ENCODE measurements around the gene DCBLD1.
A peak's percentile ranks its signal among the peaks of the same experiment; 100 is the strongest.

DCBLD1 gene

GRCh38 chr6:117558818-117559217 is 76.3 kb downstream of the DCBLD1 start:
- DNase-seq (ENCODE audit: low read depth), result no peak

DNA sequence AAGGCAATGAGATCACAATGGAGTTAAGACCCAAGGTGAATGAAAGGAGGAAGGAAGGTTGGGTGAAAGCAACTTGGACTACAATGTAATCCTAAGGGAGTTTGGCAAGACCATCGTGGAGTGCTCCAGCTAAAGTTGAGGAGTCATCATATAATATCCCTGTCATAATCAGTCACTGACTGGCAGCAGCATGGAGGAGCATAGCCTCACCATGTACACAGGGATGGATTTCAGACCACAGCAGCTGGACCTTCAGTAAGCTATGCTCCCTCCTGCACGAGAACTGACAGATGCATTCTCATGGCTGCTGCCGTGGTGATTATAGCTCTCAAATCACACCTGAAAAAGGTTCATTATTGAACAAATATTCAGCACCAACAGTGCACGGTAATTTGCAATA is 76.8 kb downstream of the DCBLD1 start:
- DNase-seq (ENCODE audit: low read depth), result no peak

- DNase-seq (ENCODE audit: low read depth), result no peak
Measured at GRCh38 chr6:117561128-117561527, 78.7 kb downstream of the DCBLD1 start.

- no peak for DNase-seq (ENCODE audit: low read depth)
Measured at GRCh38 chr6:117564681-117565080, 82.2 kb downstream of the DCBLD1 start.

- DNase-seq (ENCODE audit: low read depth), result no peak
Measured at GRCh38 chr6:117568247-117568646, 85.8 kb downstream of the DCBLD1 start.

DNA sequence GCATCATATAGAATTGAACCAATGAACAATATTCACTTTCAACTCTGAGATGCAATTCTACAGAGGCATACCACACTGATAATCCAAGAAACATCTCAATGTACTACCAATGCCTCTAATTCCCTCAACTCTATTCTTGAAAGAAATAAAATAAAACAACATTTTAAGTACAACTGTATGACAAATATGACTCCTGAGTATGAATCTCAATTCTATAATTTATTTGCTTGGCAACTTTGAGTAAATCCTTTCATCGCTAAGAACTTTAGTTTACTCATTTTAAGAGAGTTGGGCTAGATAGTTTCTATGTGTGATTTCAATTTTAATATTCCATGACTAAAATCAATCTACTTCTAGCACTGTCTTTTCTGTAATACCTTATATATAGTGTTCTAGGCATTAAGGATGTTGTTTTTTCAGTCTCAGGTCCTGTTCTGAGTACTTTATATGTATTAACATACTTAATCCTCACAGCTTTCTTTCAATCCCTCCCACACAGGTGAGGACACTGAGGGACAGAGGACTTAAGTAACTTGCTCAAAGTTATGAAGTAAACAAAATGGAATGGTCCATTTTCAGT is 86.4 kb downstream of the DCBLD1 start:
- DNase-seq (ENCODE audit: low read depth), result no peak

DNA sequence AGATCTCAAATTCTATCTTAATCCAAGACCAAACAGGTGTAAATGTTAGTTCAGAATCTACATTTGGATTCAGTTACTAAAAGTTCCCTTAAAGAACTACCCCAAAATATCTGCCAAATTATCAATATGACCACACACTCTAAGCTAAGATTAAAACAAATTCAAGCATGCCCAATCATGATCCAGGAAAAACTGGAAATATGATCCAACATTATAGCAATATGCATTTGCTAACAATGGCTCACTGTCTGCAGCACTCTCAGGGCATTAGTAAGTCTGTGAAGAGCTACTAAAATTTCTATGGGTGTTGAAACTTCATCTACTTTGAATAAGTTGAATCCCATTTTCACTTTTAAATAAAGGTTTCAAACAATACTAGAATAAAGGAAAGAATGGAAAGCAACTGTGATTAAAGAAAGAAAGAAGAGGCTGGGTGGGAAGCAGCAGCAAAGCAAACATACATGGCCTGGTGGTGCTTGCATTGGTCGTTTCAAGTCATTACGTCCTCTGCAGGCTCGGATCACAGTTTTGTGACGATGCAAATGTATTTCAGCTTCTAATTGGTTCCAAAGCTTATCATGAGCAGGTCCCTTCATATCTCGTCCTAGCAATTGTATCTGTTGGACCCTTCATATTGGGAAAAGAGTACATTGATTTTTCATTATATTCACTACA is 90.7 kb downstream of the DCBLD1 start:
- DNase-seq (ENCODE audit: low read depth), result no peak

- DNase-seq (ENCODE audit: low read depth), result no peak
Measured at GRCh38 chr6:117574198-117574597, 91.7 kb downstream of the DCBLD1 start.

GRCh38 chr6:117585647-117586046 is 103.2 kb downstream of the DCBLD1 start:
- DNase-seq (ENCODE audit: low read depth), result no peak

DNA sequence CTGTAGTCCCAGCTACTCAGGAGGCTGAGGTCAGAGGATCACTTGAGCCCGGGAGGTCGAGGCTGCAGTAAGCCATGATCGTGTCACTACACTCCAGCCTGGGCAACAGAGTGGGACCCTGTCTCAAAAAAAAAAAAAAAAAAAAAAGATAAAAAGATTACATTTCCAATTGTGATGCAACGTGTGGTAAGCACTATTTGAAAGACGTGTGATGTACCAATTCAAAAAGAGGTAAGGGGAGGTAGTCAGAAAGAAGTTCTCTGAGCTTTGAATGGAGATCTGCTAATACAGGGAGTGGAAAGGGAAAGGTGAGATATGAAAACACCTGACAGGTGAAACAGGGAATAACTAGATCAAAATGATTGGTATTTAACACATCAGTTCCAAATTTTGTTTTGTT is 108.0 kb downstream of the DCBLD1 start:
- no peak for DNase-seq (ENCODE audit: low read depth)

DNA sequence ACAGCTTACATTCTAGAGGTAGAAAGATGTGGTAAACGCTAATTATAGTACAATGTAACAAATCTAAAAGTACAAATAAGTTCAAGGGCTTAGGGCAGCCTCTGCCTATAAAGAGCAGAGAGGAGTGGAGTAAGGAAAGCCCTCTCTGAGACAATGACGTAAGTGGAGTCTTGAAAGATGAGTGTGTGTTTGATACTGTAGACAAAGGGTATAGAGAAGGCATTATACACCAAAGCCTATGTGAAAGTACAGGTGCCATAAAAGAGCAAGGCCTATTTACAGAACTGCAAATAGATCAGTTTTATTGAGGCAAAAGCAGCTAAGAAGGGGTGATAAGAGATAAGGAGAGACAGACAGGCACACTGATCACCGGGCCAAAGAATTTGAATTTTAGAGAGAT is 108.9 kb downstream of the DCBLD1 start:
- DNase-seq (ENCODE audit: low read depth), result peak; percentile 65

GRCh38 chr6:117592983-117593759 is 110.7 kb downstream of the DCBLD1 start:
- DNase-seq (ENCODE audit: low read depth), result no peak

- DNase-seq (ENCODE audit: low read depth), result no peak
Measured at GRCh38 chr6:117595099-117595923, 112.8 kb downstream of the DCBLD1 start.

- no peak for DNase-seq (ENCODE audit: low read depth)
Measured at GRCh38 chr6:117597755-117598154, 115.3 kb downstream of the DCBLD1 start.

All from ELR (cell line).